ENCODE data around the gene DSE.
"Not testable (repeated sequence)": the region's sequence is repeated elsewhere in the genome, so short reads cannot be mapped to it uniquely, and the experiment has no call there.

The DSE gene

DNA sequence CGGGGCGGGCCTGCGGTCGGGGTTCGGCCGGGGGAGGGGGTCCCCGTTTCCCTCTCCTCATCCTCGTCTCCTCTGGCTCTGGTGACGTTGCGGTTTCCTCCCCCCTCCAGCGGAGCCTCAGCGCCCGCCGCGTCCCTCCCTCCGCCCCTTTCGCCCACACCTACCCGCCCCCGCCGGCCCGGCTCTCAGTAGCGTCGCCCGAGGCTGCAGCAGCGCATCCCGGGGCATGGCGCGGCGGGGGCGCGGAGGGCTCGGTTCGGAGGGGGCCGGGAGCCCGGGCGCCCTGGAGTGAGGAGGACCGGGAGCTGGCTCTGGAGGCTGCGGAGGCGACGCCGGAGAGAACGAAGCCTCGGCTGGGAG is at the start of gene DSE:
TSS of gene DSE (plus strand) at position 188 of the 360 bp plus-strand sequence. CDS start 28,304 bp downstream, outside the sequence.
- DNase-seq = peak; percentile 53

DNA sequence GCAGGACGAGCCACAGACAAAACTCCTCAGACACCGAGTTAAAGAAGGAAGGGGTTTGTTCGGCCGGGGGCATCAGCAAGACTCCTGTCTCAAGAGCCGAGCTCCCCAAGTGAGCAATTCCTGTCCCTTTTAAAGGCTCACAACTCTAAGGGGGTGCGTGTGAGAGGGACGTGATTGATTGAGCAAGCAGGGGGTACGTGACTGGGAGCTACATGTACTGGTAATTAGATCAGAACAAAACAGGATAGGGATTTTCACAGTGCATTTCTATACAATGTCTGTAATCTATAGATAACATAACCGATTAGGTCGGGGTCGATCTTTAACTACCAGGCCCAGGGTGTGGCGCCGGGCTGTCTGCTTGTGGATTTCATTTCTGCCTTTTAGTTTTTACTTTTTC is 48.8 kb upstream of the DSE start:
- DNase-seq = not testable (repeated sequence)

DNA sequence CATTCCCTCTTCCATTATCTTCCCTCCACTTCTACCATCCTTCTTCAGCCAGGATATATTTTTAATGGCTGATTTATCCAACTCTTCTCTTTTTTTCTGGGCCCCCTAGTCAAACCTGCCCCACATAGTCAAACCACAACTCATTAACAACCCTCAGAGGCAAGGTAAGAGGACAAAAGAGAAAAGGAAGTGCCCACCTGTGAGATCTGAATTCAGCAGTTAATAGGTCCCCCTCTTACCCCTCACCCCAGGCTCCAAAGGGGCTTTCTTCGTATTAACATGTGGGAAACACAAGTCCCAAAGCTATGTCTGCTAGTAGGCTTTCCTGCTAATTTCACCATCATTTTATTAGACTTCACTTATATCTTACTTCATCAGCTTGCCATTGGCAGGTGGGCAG is 46.9 kb upstream of the DSE start:
- no peak for DNase-seq

DNA sequence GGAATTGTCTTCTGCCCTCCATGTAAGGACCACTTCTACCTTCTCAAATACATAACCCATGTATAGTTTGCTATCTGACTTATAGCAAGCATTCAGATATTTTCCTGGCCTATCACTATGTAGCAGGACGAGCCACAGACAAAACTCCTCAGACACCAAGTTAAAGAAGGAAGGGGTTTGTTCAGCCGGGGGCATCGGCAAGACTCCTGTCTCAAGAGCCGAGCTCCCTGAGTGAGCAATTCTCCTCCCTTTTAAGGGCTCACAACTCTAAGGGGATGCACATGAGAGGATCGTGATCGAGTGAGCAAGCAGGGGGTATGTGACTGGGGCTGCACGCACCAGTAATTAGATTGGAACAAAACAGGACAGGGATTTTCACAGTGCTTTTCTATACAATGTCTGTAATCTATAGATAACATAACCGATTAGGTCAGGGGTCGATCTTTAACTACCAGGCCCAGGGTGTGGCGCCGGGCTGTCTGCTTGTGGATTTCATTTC is 45.1 kb upstream of the DSE start:
- DNase-seq = not testable (repeated sequence)

DNA sequence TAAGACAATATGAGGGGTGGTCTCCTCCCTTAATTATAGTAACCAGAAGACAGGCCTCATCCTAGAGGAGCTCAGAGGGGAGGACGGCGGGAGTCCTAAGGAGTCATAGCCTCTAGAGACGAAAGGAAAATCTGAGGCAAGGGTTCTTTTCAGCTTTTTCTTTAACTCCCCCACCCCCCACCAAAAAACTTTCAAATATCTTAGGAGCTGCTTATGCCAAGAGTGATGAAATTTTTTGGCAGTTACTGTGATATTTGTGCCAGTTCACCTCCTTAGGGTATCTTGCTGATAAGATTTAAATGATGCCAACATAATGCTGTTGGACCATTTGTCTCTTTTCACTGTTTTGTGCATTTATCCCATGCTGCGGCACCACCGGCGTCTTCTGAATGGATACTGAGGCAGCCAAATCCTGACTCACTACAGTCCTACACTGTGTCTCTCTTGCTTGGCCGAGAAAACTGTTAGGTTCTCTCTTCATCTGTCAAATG is 44.5 kb upstream of the DSE start:
- no peak for DNase-seq

DNA sequence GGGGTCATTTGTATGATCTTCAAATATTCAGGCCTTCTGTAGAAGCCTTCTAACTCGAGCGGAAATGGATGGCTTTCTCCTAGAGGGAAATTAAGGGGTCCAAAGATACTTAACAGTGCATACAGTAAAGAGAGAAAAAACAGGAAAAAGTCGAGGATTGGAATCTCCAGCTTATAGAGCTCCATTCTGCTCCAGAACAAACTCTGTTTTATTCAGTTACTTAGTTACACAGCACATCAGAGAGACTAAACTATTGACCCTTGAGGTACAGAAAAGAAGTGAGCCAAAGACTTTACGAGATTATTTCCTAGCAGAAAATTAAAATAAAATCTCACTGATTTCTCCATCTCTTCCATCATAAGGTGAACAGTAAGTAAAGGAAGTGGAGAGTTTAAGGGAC is 43.8 kb upstream of the DSE start:
- DNase-seq = no peak

DNA sequence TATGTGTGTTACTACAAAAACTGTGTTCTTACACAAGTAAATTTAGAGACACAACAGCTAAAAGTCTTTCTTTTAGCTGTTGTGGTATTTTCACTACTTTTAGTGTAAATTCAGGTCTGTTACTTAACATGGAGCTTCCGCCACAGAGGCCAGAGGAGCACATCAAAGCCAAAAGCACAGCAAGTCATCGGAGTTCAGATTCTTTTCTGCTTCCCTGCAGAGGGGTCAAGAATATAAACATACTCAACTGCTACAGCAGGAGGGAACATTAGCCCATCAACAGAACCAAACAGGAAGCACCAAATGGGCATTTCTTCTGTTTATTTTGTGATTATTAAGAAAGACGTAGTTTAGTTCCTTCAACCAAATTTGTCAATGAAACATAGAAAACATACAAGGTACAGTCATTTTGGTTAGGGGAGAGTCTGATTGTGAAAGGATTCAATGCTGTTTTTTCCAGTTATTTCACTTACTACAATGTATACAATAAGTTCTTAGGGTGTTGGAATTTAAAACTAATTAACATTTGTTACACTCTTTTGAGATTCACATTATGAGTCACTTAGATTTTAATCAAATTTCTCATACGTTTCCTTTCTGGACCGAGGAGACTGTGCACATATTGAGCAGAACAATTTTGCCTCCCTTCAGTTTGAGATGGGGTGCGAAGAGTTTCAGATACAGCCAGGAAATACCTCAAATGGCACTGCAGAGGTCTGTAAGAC is 42.8 kb upstream of the DSE start:
- no peak for DNase-seq

DNA sequence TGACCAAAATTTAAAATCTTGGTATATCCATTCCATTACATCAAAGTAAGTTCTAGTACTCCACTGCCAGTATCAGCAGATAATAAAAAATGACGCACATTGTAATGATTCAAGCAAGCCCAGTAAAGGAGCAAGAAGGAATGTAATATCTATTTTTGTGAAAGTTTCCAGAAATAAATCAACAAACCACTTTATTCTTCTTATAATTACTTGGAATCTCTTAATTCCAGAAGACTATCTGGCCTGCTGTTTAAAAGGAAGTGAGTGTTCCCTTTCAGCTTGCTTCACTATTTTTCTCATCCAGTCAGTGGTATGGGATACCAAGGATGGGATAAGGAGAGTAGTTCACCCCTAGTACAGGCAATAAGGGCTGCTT is 42.2 kb upstream of the DSE start:
- no peak for DNase-seq

DNA sequence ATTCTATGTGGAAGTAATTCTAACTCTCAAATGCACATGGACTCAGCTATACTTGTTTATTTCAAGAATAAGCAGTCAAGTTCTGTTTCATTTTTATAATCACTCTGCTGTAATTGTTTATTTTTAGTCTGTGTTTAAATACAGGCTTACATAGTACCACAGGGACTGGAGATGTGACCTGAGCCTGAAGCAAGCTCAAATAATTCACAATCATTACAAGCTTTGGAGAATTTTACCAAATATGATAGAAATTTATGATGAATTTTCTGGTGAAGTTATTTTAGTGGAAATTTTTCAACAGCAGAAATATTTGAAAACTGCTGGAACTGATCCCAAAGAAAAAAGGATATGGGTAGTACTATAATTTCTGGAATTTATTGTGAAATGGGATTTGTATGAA is 41.6 kb upstream of the DSE start:
- DNase-seq = no peak

DNA sequence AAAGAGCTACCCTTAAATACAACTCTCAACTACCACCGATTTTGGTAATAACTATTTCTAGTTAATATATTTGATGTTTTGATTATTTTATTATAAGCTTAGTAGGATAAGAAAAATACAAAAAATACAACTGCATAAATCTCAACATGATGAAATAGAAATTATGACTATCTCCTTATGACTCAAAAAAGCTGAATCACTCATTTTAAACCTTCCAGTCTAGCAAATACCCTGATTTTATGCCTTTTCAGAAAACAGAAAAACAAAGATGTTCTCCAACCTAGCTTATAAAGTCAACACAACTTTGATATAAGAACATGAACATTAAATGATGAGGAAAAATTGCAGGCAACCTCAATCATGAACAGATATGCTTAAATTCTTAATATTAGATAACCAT is 40.2 kb upstream of the DSE start:
- DNase-seq = no peak

DNA sequence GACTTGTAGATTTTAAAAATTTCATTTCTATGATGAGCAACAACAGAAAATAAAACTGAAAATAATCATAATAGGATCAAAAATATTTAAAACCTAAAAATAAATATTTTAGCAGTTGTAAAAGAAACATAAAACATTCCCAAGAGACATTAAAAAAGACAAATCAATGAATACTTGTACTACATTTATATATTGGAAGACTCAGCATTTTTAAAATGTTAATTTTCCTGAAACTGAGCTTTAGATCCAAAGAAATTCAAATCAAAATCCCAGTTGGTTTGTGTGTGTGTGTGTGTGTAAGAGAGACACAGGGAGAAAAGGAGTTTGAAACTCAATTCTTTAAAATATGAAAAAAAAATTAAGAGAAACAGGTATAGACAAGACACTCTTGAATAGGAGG is 38.7 kb upstream of the DSE start:
- DNase-seq = no peak

DNA sequence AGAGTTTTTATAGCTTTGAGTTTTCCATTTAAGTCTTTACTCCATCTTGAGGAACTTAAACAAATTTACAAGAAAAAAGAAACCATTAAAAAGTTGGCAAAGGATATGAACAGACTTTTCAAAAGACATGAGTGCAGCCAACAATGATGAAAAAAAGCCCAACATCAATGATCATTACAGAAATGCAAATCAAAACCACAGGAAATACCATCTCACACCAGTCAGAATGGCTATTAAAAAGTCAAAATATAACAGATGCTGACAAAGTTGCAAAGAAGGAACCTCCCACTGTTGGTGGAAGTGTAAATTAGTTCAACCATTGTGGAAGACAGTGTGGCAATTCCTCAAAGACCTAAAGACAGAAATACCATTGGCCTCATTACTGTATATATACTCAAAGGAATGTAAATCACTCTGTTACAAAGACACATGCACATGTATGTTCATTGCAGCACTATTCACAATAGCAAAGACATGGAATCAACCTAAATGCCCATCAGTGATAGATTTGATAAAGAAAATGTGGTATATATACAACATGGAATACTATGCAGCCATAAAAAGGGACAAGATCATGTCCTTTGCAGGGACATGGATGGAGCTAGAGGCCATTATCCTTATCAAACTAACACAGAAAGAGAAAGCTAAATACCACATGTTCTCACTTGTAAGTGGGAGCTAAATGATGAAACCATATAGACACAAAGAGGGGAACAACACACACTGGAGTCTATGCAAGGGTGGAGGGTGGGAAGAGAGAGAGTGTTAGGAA is 35.9 kb upstream of the DSE start:
- DNase-seq = not testable (repeated sequence)

DNA sequence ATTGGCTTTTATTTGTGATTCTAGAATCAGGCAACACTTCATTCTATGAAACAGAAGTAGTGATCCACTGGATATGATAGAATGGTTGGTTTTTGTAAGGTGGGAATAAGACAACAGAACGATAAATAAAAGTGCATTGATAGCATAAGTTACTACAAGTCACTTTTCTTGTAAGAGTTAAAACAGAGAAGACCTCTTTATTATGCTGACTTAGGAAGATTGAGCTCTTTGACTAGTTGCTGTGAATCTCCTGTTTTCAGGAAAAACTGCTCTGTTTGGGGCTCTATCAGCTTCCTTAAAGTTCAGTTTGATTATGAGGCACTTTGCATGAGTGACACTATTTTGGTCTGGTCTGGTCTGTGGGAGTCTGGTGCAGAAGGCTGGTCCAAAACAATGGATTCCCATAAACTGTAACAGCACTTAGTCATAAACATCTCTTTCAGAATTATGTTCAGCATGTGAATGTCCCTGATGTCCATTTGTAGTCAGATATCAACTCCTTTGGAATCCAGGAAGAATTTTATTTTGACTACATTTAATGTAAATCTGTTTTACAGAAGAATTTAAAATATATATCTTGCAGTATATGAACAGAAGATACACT is 35.0 kb upstream of the DSE start:
- DNase-seq = no peak

DNA sequence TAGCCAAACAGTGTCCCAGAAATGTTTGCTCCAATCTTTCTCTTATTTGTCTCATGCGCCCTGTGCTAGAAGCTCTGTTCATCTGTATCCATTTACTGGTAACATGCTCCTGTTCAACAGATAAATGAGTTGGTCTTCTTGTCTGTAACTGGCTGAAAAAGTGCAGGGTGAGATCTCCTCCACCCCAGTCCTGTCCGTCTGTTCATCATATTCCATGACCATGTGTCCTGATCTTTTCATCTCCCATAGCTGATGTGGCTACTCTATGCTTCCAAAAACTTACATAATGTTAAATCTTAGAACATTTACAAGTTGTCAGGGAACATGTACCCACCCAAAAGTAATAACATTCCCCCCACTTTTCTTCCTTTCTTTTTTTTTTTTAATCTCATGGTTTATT is 31.8 kb upstream of the DSE start:
- DNase-seq = no peak

DNA sequence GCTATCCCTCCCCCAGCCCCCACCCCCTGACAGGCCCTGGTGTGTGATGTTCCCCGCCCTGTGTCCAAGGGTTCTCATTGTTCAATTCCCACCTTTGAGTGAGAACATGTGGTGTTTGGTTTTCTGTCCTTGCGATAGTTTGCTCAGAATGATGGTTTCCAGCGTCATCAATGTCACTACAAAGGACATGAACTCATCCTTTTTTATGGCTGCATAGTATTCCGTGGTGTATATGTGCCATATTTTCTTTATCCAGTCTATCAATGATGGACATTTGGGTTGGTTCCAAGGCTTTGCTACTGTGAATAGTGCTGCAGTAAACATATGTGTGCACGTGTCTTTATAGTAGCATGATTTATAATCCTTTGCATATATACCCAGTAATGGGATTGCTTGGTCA is 30.1 kb upstream of the DSE start:
- not testable (repeated sequence) for DNase-seq

DNA sequence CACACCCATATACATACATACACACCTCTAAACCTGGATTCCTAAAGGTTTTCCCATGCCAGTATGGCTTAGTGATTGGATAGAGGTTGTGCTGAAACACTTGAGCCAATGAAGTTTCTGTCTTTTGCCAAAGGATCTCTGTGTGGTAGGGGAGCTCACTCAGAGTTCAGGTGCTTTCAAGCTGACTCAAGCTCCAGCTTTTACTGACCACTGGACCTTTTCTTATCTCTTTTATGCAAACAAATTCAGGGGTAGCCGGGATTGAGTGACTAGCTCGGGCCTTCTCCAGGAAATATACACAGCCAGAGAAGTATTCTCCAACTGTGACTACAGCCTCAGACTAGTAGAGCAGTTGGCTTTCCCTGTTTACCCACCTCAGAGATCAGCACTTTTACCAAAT is 21.5 kb upstream of the DSE start:
- no peak for DNase-seq

DNA sequence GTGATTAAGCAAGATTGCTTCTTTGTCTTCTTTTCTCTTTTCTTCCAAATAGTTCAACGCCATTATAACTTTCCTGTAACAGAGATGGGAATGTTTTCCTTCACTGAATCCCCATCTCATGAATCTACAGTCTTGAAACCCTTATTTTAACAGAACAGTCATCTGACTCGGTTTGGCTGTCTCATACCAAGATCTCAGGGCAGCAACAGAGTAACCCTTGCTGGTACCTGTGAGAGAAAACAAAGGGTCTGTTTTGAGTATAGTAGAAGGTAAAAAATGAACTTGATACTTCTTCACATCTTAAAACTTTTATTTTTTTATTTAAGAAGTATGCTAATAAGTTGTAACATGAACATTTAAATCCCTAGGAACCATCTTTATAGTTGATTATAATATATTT is 19.6 kb upstream of the DSE start:
- DNase-seq = no peak

DNA sequence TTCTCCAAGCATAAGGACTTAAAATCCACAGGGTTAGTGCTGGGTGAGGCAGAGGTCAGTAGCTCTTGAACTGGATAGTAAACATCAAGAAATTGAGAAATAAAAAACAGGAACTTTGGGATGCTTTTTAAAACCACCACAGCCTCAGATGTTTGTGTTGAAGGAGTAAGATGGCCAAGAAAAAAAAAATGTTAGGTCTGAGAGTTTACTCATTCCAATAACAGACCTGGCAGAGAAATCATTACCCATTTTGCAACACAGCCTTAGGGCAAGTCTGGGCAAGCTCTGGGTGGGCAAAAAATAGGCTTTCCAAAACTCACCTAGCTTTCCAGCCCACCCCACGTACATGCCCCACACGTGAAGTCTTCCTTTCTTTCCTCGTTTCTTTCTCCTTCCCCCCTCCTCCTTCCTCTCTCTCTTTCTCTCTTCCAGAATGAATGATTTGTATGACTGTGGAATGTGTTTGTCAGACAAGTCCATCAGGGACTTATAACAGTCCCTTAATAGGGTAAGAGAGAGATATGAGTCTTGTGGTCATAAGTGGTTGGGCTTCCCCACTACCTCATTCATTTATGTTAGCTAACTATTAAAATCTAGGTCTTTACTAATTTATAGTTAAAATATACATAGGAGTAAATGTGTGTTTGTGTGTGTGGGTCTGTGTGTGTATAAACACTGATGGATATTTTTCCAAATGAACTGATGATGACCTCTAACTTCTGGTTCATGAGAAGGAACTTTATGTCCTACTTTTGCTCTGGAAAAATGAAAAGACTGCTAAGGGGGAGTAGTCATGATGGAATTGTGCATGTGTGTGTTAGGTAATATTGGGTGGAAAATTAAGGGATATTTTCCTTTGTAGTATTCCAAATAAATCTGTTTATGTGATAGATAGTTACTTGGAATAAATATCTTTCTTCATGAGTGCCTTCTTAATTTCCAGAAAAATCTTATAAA is 18.0 kb upstream of the DSE start:
- no peak for DNase-seq

DNA sequence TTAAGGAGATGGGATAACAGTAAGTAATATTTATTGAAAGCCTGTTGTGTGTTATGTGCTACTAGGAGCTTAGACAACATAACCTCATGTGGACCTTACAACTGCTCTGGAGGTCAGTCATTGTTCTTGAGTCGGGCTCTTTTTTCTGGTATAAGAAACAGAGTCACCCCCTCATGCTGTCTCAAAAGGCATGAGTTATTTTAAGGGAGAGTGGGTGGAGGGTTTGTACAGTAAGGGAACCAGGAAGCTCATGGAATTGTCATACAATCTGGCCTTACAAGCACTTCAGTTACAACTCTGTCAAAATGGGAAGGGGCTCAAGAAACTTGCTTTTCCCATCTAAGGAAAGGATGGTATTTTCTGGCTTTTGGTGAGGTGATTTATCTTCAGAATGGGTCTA is 16.5 kb upstream of the DSE start:
- DNase-seq = no peak

DNA sequence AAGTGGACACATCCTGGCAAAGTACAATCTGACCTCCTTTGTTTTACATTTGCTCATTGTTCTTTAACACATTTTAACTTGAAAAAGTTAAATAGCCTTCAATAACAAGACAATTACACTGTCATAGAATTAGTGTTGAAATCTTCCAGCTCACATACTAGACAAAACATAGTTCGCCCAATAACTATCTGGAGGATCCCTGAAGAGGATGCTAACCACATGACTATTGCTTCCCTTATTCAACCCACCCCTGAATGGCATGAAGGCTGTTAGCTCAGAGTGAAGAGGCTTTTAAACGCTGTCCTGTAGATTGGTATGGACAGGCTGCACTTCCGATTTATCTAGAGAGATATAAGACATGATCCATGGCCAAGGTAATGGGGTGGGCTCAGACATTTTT is 15.0 kb upstream of the DSE start:
- no peak for DNase-seq

DNA sequence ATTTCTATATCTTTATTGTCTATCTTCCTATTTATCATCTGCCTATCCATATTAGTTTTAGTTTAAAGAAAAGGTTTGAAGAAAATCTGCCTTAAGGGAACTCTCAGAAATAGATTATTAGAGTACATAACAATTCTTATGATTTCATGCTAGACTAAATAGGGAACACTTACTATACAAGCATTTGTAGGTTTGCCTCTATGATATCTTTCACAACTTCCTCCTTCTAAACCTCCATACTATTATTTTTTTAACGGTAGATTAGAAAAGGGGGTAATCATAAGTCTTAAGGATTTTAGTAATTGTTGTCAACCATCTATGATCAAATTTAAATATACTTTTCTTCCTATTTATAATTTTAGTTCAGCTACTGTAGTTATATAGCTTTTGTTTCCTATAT is 11.6 kb upstream of the DSE start:
- no peak for DNase-seq

DNA sequence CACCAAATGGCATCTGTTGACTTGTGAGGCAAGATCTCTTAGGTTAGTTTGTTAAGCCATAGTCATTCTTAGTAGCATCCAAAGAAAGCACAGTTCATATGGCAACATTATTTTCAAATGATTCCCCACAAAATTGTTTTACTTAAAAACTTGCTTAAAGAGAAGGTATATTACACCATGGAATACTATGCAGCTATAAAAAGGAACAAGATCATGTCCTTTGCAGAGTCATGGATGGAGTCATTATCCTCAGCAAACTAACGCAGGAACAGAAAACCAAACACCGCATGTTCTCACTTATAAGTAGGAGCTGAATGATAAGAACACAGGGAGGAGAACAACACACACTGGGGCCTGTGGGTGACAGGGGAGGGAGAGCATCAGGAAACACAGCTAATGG is 10.9 kb upstream of the DSE start:
- no peak for DNase-seq

DNA sequence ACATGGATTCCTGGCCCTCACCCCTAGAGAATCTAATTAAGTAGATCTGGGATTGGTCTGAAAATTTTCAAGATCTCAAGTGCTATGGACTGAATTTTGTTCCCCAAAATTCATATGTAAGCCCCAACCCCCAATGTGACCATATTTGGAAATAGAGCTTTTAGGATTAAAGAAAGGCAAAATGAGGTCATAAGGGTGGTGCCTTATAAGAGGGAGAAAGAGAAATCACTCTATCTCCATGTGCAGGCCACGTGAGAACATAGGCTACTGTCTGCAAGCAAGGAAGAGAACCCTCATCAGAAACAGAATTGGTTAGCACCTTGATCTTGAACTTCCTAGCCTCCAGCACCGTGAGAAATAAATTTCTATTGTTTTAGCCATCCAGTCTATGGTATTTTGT is 8.5 kb upstream of the DSE start:
- no peak for DNase-seq
